ENCODE results near the gene LAMA3.
A peak's percentile ranks its signal among the peaks of the same experiment; 100 is the strongest.

LAMA3 gene

DNA sequence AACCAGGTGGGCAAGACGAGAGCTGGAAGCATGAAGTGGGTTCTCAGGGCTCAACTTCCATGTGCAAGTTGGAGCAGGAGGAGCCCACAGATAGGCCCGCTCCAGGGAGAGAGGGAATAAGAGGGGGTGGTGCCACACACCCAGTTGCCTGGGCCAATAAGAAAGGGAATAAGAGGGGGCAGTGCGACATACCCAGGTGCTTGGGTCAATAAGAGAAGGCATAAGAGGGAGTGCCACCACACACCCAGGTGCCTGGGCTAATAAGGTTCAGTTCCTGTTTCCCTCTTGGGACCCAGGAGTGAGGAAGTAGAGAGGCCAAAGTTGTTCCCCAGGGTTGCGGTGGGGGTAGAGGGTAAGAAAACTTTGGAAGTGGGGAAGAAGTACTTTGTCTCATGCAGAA is 127.5 kb downstream of the LAMA3 start:
- no peak for DNase-seq (ENCODE audit: low read depth in 2 of 2)

DNA sequence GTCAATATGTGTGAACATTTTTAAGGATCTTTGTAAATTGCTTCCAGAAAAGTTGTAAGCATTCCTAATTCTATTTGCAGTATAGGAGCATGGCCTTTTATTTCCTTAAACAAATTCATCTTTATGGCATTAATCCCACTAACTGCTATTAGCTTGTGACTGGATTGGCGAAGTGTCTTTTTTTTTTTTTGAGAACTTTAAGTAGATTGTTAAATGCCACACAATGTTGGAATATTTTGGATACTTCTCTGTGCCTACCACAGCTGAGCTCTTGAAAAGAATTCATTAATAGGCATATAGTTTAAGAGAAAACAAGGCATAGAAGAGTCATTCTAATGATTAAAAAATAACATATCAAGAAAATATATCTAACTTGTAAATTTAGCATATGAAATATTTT is 129.7 kb downstream of the LAMA3 start:
- no peak for DNase-seq (ENCODE audit: low read depth in 2 of 2)

DNA sequence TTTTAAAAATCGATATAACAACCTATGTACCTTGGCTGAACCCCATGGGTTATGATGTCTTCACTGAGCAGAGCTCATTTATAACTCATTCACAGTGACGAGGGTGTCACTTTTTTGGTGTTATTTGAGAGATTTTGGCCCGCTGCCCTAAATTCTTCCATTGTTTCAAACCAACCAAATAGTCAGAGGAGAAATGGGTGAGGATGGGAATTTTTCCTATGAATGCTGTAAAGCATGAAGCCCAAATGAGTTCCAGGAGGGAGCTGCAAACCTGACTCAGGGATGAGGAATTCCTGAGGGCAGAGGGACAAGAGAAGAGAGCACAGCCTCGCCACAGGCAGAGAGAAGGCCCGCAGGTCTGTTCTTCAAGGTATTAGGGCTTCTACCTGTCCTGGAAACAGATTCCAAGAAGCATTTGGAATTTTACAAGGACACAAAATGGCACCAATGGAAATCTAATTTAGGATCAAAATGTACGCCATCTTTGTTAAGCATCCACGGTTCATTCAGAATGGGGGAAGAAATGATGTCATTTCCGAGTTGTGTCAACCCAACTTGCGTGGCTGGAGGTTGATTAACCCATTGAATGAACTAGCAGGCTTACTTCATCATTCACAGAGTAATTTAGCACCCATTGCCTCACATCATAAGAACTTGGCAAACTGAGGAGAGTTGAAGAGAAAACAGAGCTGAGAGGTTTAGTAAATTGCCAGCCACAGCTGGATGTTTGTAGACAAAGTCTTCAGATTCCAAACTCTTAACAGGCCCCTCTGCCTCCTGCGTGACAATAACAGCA is 133.5 kb downstream of the LAMA3 start:
- no peak for DNase-seq (ENCODE audit: low read depth in 2 of 2)

DNA sequence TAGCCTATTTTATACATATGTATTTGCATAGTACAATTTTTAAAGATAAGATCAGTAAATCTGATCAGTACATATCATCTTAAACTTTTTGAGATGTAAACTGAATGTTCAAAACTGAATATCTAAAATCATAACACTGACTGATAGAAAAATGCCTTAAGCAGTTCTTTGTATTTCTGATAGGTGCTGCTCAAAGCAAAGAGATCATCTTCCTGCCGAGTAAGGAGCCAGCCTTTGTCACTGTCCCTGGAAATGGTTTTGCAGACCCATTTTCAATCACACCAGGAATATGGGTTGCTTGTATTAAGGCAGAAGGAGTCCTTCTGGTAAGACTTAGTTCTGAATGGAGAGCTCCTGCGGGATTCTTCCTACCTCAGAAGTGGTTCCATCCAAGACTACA is 135.0 kb downstream of the LAMA3 start:
- no peak for DNase-seq (ENCODE audit: low read depth in 2 of 2)

DNA sequence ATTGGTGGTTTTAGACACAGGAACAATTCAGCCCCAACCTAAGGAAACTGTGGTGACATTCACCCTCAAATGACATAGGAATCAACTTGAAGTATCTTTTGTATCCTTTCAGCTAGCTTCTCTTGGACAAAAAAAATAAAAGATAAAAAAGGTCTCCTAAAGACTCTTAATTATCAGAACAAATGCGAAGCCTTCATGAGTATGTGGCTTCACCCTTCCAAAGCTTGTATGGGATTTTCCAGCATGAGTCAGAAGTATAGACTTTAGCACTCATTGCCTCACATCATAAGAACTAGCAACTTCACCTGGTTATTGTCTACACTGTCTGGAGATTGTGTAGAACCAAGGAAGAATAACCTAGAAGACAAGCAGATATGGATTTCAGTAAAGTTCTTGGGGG is 135.4 kb downstream of the LAMA3 start:
- no peak for DNase-seq (ENCODE audit: low read depth in 2 of 2)

DNA sequence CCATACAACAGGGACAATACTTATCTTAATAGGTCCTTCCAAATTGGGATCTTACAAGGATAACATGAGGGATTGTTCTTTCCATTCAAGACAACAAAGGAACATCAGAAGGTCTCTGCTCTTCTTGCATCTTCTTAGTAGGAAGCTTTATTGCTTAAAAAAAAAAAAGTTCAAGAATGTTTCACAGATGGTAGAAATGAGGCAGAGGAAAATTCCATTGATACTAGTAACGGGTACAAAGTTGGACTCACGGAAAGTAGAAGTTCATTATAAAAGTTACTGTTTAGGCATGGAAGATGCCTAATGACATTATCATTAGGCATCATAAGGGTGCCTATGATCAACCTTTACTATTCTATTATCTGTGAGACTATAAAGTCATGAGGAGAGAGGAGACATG is 136.2 kb downstream of the LAMA3 start:
- no peak for DNase-seq (ENCODE audit: low read depth in 2 of 2)

DNA sequence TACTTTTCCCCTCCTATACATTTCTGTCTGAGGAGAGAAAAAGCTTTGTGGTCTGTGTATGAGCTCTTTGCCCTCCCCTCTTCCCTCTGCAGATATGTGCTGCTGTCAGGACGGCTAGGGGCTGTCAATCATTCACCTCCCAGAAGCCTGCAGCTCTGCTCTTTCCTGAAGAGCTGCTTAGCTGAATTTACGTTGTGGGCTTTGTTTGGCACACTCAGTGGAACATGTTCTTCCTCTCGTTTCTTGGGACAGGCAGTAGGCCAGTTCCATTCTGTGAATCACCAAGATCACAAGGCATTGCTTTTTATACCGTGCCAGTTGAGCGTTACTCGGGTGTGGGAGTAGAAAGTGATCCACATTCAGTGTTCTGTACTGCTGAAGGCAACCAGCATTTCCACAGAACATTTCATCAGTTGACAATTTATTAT is 136.7 kb downstream of the LAMA3 start:
- no peak for DNase-seq (ENCODE audit: low read depth in 2 of 2)

DNA sequence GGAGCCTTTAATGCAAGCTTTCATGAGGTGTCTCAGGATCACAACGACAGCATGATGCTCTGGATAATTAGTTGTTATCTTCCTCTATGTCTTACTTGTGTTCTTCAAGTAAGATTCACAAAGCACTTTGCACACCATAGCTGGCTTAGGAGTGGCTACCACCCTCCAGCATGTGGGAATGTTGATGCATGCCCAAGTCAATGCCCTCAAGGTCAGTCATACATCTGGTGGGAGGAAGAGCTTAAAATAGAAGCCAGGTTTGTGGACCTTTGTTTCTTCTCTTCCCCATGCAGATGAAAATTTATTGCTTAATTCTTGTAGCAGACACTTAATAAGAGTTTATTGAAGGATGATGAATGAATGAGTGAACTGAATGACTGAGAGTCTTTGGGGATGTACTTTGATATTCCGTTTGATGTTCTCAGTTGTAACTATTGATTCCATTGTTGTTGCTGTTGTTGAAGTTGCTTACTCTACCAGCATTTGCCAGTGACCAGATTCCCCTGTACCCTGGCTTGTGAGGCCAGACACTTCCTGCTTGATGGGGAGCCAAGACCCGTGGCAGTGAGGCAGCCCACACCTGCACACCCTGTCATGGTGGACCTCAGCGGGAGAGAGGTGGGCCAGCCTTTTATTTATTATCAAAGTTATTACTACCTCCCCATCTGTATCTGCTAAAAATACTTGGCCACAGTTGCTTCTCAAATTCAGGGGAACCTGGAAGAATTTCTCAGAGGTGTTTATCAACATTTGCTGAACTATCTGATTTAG is 137.8 kb downstream of the LAMA3 start:
- DNase-seq (ENCODE audit: low read depth in 2 of 2), result no peak

DNA sequence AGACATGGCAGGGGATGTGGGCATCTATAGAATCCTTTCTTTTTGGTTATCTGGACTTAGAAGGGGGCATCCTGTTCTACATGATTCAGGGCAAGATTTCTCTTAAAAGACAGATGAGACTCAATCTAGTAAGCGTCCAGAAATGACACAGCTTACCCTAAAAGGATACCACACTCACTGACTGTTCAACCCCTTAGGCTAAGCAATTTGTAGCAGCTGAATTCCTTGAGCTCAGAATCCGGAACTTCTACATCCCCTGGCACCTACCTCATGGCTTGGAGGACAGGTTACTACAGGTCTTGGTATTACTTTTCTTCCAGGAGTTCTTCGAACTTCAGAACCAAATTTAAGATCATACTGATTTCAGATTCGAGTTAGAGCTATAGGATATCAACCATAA is 138.4 kb downstream of the LAMA3 start:
- DNase-seq (ENCODE audit: low read depth in 2 of 2), result no peak

DNA sequence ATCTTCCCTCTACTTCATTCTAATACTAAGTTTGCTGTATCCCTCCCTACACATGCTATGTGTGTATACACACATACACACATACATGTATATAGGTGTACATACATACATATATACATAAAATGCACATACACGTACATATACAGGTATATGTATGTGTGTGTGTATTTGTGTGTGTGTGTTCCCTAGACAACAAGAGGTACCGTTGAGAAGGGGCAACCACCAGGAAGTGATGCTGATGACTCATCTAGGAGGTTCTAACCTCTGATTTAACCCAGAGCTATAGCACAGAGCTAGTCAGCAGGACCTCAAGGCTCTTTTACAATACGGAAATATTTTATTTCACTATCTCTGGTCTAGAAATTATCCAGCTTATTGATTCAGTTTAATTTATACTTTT is 139.2 kb downstream of the LAMA3 start:
- DNase-seq (ENCODE audit: low read depth in 2 of 2), result peak in 1 of 2 donors; percentile 19

DNA sequence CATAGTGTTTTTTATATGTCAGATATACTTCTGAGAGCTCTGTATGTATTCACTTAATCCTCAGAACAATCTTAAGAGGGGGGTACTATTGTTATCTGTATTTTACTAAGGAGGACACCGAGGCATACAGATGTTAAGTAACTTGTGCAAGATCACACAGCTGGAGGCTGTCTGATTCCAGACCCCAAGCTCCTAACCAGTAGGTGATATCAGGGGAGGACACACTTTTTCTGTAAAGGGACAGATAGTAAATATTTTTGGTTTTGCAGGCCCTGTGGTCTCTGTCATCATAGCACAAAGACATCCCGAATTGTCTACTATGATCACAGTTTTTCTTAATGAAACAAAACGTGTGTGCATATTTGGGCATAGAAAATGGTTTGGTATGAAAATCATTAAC is 143.7 kb downstream of the LAMA3 start:
- no peak for DNase-seq (ENCODE audit: low read depth in 2 of 2)

DNA sequence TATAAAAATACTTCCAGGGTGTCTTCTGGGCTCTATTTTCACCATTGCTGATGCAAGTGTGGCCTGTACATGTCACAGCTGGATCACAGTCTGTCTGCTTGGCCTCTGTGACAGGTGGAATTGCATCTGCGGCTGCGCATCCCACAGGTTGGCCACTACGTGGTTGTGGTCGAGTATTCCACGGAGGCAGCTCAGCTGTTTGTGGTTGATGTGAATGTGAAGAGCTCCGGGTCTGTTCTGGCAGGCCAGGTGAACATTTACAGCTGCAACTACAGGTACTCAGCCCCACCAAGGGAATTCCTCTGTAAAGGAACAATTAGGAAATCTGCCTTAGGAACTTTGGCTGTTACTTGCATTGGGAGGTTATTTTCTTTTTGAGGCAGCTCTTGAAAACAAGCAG is 144.5 kb downstream of the LAMA3 start:
- DNase-seq (ENCODE audit: low read depth in 2 of 2), result no peak

DNA sequence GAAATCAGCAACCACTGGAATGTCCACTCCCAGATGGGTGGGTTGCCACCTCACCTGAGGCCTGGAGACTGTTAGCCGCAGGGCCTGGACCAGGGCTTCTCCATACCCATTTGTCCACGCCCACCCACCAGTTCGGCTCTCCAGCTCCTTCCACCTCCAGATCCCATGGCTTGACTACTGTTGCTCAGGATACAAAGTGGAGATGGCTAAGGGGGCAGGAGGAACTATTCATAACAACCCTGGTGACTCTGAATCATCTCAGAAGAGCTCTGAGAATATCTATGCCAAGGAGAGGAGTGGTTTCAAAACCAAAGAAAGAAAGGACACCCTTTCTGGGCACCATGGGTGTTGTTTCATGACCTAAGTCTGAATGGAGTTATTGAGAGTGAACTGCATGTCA is 145.8 kb downstream of the LAMA3 start:
- DNase-seq (ENCODE audit: low read depth in 2 of 2), result no peak

DNA sequence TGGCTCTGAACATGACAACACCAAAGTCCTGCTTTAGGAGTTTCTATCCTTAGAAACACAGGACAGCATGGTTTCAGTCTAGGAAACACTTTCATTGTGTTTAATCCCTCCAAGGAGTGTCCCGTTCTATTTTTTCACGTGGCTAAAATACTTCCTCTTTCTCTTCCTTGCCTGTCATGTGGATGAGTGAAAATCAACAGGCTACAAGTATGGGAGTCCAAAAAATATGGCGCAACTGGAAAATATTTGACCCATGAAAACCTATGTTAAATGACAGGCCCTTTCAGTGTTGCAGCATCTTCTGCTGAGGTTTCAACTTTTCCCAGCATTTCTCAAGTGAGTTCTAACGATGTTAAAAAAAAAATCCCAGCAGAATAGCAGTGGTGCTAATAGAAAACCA is 146.3 kb downstream of the LAMA3 start:
- no peak for DNase-seq (ENCODE audit: low read depth in 2 of 2)

DNA sequence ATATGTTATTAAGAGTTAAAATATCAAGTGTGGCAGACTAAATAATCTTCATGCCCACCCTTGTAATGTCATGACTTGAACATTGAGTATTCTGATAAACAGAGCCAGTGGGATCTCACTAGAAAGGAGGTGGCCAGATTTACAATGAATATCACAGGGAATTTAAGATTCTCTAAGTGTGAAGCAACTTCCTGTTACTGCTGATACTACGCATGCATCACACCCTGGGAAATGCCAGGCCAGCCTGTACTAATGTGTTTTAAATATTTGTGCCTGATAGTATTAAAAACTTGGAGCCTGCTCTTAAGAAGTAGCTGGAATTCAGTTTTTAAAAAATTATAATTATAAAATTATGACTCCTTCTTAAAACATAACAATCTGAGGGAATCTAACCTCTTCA is 148.3 kb downstream of the LAMA3 start:
- no peak for DNase-seq (ENCODE audit: low read depth in 2 of 2)

DNA sequence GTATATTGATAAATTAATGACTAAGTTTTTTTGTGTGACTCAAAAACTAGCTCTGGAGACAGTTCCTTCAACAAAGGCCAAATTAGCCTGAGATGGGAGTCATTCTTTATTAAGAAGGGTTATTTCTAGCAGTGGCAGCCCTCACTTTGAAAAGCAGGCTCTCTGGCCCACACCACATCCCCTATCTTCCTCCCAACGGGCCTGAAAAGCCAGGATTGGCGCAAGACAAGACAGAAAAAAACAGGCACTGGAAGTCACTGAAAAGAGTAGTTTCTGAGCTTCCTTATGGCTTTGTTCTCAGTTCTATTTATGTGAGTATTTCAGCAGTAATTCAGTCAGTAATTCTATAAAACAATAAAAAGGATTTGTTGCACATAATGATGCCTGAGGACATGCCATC is 149.0 kb downstream of the LAMA3 start:
- no peak for DNase-seq (ENCODE audit: low read depth in 2 of 2)

DNA sequence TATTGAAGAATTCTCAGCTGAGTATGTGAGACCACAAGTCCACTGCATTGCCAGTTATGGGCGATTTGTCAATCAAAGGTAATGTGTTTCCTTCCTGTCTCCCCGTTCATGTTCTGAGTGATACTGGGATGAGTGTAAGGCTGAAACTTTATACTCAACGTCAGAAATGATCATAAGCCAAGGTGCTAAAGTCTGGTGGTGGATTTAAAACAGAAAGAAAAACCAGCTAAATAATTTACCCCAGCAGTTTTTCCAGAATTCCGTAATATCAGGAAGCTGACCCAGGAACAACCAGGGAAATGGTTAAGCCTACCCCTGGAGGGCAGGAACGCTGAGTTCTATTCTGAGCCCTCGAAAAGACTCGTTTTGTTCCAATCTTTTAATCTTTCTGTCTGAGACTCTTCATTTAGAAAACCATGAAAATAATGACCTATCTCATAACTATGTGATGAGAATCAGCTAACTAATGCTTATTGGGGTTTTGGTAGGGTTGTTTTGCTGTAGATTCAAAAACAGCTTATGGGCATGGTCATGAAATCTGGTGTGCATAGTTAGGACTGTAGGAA is 149.6 kb downstream of the LAMA3 start:
- DNase-seq (ENCODE audit: low read depth in 2 of 2), result no peak

DNA sequence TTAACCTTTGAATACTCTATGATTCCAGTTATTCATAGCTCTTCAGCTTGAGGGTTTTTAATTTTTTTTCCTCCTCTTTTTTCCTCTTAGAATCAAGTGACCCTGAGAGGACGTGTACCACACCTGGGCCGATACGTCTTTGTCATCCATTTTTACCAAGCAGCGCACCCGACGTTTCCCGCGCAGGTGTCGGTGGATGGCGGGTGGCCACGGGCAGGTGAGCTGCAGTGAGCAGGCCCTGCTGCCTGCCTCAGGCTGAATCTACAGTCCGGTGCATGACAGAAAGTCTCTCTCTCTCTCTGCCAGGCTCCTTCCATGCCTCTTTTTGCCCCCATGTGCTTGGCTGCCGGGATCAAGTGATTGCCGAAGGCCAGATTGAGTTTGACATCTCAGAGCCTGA is 153.1 kb downstream of the LAMA3 start:
- DNase-seq (ENCODE audit: low read depth in 2 of 2), result no peak

DNA sequence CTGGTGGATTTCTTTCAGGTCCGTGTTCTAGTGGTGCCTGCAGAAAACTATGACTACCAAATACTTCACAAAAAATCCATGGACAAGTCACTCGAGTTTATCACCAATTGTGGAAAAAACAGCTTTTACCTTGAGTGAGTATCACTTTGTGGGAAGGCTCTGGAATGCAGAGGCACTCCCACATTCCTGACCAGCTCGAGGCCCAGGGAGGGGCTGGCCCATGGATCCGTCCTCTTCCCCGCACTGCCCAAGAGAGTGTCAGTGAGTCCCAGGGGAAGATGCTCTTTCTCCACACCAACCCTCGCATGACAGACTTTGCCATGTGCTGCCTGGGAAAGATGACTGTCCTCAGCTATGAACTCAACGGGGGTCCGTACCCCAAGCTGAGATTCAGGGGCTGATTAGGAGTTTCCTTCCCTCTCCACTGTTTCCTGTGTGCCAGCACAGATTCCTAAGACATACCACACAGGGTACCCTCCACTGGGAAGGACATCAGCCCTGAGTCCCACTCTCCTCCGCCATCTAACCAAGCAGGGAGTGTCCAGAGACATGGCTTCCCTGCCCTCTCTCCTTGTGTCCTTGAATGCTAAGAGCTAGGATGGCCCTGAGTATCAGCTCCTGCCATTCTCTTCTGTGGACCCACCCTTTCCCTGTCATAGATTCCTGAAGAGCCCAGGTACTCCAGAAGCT is 155.9 kb downstream of the LAMA3 start:
- DNase-seq (ENCODE audit: low read depth in 2 of 2), result no peak

DNA sequence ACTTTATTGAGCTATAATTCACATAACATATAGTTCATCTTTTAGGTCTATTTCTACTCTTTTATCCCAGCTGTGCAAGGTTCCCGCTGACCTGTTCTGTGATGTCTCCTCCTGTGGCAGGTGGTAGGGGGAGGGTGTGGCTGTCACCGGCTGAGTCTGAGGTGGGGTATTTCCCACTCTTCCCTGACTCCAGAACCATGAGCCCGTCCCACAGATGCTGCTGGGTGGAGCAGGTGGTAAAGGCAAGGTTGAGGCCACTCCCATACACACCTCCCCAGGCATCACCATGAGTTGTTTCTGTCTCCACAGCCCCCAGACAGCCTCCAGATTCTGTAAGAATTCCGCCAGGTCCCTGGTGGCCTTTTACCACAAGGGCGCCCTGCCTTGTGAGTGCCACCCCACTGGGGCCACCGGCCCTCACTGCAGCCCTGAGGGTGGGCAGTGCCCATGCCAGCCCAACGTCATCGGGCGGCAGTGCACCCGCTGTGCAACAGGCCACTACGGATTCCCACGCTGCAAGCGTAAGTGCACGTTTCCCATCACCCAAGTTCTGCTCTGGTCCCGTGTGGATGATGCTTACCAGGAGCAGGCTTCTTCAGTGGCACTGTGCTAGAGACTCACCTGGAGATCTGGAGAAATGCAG is 156.9 kb downstream of the LAMA3 start:
- no peak for DNase-seq (ENCODE audit: low read depth in 2 of 2)

DNA sequence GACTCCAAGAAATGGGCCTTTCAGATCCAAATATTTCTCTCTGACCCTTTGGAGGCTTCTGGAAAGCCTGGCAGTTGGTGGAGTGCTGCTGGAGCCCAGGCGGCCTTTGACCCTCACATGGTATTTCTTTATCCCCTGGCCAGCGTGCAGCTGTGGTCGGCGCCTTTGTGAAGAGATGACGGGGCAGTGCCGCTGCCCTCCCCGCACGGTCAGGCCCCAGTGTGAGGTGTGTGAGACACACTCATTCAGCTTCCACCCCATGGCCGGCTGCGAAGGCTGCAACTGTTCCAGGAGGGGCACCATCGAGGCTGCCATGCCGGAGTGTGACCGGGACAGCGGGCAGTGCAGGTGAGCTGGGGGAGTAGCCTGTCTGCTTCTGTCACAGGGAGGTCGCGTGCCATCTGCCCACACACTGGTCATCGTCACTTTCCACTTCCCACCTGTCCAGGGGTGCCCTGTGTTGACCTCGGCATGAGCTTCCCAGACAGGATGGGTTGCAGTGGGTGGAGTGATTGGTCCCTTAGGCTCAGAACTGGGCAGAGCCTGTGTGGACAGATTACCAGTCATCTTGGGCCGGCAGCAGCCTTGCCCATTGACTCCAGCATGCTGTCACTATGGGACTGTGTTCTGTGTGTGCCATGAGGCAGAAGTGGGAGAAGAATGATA is 158.2 kb downstream of the LAMA3 start:
- no peak for DNase-seq (ENCODE audit: low read depth in 2 of 2)

All from stimulated activated CD8-positive, alpha-beta memory T cell treated with anti-CD3 and anti-CD28 coated beads, Interleukin-7, amount 100 ng/mL, for 1 hour (primary cell).